Activated CD4-positive, alpha-beta T cell treated with anti-CD3 and anti-CD28 coated beads, Interleukin-10, Interleukin-2, amounts not matched to agents 100 ng/mL and 50 ng/mL, durations not matched to agents 16 hours and 8 hours (primary cell): ENCODE results near the gene CACNA2D2.

Experiments
- DNase-seq: peaks from one replicate; pipeline ENCODE4 v3.0.0-alpha.2; 2020

CACNA2D2 gene

GRCh38 chr3:50493623-50494022 lies 9.8 kb downstream of the CACNA2D2 start:
- DNase-seq = no peak

GRCh38 chr3:50493086-50493485 lies 10.3 kb downstream of the CACNA2D2 start:
- DNase-seq = no peak

DNA sequence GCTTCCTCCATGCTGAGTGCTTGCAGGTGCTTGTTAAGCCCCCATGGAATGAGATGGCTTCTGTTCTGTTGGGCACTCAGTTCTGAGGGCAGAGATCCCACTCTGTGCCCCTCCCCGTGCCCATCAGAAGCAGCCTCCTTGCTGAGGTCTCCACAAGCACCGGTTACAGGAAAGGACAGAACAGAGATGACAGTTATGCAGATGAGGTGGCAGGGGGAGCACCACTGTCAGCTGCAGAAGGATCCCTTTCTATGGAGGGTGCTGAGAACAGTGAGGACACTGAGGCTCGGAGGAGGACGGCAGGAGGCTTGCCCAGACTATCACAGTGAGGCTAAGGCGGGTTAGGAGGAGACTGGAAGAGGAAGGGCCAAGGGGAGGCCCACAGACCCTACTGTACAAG lies 12.4 kb downstream of the CACNA2D2 start:
- DNase-seq = peak; percentile 33

DNA sequence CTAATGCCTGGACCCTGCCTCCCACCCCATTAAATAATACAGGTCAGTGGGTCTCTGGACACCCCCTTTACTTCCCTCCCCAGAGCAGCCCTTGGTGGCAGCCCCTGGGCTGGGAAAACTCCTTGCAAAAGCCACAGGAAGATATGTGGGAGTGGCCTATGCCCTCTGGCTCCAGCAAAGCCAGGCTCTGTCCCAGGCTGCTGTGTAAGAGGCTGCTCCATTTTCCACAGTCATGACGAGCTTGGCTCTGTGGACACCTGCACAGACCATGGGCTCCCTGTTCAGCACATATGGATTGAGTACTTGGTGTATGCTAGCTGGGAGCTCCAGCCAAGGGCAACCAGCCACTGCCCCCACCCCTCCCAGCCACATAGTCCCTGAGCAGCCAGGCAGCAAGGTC lies 13.0 kb downstream of the CACNA2D2 start:
- no peak for DNase-seq

DNA sequence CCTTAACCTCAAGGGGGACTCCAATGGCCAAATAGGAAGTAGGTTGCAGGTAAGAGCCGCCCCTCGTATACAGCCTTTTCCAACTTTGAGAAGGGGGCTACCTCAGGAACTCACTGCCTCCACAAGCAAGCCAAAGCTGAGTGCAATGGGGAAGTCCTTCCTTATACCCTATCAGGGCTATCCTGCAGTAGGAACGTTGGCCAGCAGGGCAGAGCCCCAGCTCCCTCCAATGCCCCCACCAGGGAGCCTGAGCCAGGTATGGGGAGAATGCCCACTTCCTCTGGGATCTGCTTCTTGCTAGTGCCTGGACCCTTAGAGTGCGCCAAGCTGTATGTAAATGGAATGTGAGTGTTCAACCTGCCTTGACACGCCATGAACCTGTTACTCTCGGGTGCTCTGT lies 16.3 kb downstream of the CACNA2D2 start:
- no peak for DNase-seq

- DNase-seq = peak; percentile 11
Measured at GRCh38 chr3:50486219-50486888, 17.1 kb downstream of the CACNA2D2 start.

DNA sequence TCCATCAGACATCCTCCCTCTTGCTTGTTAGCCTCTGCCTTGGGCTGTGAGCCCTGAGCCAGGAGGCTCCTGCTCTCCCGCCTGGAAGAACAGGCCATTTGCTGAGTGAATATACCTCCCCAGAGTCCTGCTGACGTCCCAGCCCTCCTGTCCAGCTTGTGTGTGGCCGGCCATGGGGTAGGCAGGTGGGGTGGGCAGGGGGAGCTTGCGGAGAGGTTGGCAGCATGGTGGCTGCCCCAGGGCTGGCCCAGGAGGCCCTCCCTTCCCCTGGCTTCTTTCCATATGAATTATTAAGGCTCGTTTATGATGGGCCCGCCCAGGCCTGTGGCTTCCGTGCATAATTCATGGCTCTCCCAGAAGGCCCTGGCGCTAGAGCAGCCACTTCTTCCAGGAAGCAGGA lies 18.7 kb downstream of the CACNA2D2 start:
- DNase-seq = no peak

DNA sequence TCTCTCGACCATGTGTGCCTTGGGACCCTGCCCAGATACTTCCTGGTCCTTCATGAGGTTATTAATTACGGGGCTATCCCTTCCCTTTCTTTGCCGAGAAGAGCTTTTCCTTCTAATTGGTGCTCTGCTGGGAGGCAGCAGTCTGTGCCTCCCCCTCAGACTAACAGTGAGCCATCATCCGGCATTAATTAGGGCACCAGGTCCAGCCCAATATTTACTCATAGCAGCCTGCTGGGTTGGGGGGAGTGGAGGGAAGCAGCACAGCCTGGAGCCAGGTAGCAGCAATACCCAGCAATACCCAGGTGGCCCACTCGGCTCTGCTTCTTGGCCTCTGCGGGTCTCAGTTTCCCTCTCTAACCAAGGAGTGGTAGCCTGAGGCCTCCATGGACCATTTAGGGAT lies 20.1 kb downstream of the CACNA2D2 start:
- DNase-seq = no peak

- DNase-seq = no peak
Measured at GRCh38 chr3:50481992-50482391, 21.4 kb downstream of the CACNA2D2 start.

DNA sequence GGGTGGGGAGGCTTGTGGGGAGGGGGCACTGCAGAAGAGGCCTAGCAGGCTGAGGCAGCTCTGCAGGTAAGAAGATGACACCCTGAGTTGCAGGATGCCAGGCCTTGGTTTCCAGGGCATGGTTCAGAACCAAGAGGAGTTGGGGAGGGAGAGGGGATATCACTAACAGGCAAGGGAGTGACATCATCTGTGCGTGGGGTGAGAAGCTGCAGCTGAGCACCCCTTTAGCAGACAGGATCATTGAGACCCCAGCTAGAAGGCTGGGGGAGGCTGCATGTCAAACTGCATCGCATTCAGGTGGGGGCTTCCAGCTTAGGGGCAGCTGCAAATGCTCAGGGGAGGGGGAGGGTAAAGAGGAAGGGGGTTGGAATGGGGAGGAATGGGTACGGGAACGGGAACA lies 23.0 kb downstream of the CACNA2D2 start:
- no peak for DNase-seq

DNA sequence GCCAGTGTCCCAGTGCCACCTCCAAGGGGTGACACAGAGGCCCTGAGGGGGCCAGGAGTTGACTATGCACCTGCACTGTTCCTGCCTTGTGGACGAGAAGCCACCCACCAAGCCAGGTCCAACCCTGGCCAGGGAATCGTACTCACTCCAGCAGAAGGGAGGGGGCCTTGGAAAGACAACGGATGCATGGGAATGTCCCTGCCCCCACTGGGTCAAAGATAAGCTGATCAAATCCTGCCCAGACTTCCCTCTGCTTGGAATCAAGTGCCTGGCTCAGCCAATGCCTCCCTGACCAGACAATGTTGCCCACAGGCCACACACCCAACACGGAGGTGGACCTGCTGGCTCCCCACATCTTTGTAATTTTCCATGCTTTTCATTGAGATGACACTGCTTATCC lies 23.9 kb downstream of the CACNA2D2 start:
- DNase-seq = no peak

DNA sequence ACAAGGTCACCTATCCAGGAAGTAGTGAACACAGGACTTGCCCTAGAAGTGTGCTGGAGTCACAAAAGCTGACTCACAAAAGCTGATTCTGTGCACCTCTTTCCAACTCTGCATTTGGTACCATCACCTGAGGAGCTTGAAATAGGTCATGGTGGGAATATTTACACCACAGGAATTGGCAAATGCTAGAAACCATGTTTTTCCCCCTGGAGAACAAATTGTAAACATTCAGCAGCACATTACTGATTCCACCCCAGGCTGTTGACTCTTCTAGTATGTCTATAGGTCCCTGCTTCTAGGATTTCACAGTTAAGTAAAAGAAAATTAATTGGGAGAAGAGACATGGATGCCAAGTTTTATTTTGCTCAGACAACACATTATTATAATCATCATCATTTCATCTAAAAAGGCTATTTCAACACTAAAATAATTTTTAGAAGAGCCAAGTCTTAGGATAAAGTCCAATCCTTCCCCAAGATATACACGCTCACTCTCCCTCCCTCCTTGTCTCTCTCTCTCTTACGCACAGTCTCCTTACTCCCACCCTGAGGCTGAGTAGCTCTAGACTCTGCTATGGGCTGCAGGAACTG lies 24.7 kb downstream of the CACNA2D2 start:
- no peak for DNase-seq

GRCh38 chr3:50478051-50478450 lies 25.4 kb downstream of the CACNA2D2 start:
- no peak for DNase-seq

GRCh38 chr3:50475348-50475747 lies 28.1 kb downstream of the CACNA2D2 start:
- no peak for DNase-seq

GRCh38 chr3:50474717-50475116 lies 28.7 kb downstream of the CACNA2D2 start:
- DNase-seq = no peak

DNA sequence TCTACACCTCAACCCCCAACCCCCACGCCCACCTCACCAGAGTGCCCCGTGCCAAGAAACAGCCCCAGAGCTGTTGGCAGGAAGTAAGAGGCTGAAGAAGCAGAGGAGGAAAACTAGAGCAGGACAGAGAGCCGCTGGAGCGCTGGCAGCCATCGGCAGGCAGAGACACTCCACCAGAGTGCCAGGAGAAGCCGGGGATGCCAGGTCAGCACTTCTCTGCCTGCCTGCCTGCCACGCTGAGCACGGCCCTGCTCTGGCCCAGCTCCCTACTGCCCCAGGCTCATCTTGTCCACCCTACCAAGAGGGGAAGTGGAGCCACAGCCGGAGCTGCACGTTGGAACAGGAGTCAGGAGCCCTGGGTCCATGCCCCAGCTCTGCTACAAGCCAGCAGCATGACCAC lies 29.7 kb downstream of the CACNA2D2 start:
- no peak for DNase-seq

- DNase-seq = no peak
Measured at GRCh38 chr3:50472958-50473357, 30.5 kb downstream of the CACNA2D2 start.

GRCh38 chr3:50470658-50471057 lies 32.8 kb downstream of the CACNA2D2 start:
- no peak for DNase-seq

GRCh38 chr3:50467919-50468318 lies 35.5 kb downstream of the CACNA2D2 start:
- DNase-seq = no peak

DNA sequence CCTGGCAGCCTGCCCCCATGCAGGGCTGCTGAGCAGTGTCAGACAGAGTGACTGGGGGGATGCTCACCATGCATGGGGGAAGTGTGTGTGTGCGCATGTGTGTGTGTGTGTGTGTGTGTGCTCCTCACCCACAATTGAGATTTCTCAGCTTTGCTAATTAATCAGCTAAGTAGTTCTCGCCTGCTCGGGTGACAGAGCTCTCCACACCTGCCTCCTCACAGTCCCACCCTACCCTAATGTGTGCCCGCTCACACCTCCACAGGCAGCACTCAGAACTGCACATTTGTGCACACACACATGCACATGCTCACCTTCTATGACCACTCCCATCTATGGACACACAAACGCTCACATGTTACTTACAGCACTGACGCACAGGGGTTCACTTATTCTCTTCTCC lies 37.3 kb downstream of the CACNA2D2 start:
- DNase-seq = no peak

DNA sequence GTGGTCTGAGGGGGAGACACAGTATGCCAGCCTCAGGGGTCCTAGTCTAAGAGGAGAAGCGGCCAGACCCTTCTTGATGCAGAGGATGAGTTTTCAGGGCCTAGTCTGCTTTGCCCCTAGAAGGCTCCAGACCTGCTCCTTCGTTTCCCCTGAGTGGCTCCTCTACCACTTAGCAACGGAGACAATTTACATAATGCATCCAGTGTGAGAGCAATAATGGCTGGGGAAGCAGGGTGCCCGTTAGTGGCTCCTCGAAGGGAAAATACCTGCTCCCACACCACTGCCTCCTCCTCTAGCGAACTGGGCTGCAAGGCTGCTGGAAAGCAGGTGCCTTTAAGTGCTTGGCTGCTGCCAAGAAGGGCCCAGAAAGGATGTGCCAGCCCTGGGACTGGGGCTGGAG lies 38.9 kb downstream of the CACNA2D2 start:
- no peak for DNase-seq

DNA sequence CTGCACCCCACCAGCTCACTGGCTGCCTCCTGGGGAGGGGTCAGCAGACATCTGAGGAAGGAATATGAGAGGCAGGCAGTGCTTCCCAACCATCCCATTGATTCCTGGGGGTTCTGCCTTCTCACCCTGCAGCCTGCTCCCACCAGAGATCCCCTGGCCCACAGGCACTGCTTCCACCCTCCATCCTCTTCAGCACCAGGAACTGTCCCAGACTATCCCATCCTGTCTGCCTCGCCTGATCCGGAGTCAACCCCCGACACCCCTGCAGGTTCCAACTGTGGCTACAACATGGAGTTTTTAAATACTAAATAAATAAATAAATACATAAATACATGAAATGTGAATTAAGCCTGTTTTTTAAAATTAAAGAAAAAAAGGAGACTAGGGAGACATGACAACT lies 43.6 kb downstream of the CACNA2D2 start:
- no peak for DNase-seq

DNA sequence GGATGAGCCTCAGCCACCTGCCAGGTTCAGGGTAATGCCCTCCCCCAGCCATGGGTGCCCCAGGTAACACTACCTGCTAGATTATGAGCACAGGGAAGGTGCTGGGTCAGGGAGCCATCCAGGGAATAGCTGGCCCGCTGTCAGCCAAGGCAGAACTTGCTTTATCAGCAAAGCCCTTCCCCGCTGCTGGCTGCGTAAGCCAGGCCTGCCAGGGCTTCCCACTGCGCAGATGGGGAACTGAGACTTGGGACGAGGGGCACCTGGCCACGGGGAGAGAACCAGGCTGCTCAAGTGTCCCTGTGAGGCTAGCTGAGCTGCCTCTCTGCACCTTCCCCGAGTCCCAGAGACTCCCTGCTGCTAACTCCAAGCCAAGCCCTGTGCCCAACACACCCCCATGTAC lies 45.4 kb downstream of the CACNA2D2 start:
- no peak for DNase-seq

DNA sequence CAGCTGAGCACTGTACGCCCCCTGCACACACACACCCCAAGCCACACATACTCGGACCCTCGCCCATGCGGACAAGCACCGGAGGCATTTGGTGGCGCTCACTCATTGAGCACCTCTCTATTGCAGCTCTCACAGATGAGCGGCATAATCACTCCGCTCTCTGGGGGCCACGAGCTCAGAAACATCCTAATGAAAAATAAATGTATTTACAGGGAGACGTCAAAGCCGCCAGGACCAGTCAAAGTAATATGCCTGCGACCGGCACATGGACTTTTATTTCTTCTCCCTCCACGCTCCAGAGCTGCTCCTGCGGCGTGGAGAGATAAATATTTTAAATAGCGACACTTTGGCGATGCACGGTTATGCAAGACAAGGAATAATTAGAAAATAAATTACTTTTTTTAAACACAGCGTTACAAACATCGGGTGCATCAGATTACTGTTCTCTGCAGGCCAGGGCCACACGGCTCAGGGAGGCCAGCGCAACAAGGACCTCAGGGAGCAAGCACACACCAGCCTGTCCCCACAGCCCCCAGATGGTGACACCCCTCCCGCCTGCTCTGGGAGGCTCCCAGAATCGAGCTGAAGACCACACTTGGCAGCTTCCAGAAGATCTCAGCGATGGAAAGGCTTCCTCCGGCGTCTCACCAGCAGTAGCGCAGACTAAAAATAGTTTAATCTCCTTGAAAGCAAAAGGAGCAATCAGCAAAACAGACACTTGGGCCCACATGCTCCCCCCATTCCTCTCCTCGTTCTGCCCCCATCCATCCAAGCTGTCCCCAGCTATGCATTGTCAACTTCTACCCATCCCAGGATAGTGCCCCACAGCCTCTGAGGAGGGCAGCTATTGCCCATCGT lies 48.0 kb downstream of the CACNA2D2 start:
- DNase-seq = no peak
